Anterior cingulate cortex (tissue), 58 donors: ENCODE results near the gene SYNGR4.
"Not testable (repeated sequence)": the region's sequence is repeated elsewhere in the genome, so short reads cannot be mapped to it uniquely, and the experiment has no call there.

Source experiments
- DNase-seq, 58 donors: peaks; one replicate each; lab custom pipeline; 2025; lab: John Stamatoyannopoulos, UW

Gene SYNGR4

GRCh38 chr19:48368936-48369335 is 4.8 kb downstream of the SYNGR4 start:
- no peak for DNase-seq

- no peak for DNase-seq
Observed at GRCh38 chr19:48370955-48371354, 6.8 kb downstream of the SYNGR4 start.

GRCh38 chr19:48371367-48371766 is 7.2 kb downstream of the SYNGR4 start:
- no peak for DNase-seq

- not testable (repeated sequence) for DNase-seq
Observed at GRCh38 chr19:48371771-48372170, 7.6 kb downstream of the SYNGR4 start.

DNA sequence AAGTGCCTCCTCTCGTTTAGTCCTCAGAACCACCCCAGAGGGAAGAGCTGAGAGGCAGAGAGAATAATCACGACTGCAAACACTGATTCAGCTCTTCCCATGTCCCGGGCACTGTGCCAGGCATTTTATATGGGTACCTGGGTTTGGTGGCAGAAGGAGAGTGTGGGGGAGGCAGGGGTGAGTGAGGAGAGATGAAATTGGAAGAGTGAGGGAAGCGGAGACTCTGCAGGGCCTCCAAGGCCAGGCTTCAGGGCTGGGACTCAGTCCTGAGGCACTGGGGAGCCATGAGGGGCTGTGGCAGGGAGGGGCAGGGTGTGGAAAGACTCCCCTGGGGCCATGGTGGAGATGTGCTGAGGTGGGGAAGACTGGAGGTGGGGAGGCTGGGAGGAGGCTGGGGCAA is 8.7 kb downstream of the SYNGR4 start:
- DNase-seq, result peak in 6 of 58 donors; percentile 9 to 38 (median 20)

DNA sequence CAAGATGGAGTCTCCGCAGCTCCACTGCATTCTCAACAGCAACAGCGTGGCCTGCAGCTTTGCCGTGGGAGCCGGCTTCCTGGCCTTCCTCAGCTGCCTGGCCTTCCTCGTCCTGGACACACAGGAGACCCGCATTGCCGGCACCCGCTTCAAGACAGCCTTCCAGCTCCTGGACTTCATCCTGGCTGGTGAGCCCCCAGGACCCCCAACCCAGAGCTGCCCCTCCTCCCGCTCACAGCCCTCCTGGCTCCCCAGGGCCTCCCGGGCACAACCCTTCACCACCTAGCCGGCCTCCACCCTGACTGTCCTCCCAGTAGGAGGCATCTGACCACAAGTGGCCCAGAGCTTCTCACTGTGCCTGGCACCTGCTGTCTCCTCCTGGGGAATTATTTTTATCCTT is 9.4 kb downstream of the SYNGR4 start:
- no peak for DNase-seq

- DNase-seq, result no peak
Observed at GRCh38 chr19:48378194-48378570, 14.0 kb downstream of the SYNGR4 start.

GRCh38 chr19:48379058-48379457 is 14.9 kb downstream of the SYNGR4 start:
- no peak for DNase-seq

- no peak for DNase-seq
Observed at GRCh38 chr19:48381178-48381950, 17.2 kb downstream of the SYNGR4 start.

DNA sequence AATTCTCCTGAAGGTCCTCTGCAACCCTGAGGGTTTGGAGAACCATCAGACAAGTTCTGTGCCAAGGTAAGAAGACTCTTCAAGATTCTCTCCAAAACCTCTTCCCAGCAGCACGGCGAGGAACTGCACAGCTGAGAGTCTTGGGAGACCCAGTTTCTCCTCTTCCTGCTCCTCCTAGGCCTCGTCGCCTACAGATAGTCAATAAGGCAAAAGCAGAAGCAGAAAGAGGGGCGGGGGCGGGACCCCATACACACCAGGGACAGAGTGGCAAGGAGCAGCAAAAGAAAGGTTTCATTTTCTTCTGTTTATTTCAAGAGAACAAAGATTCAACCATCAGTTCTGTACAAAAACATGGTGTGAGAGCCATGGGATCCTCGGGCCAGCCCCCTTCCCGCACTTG is 18.1 kb downstream of the SYNGR4 start:
- DNase-seq, result no peak

GRCh38 chr19:48385461-48386087 is 21.4 kb downstream of the SYNGR4 start:
- no peak for DNase-seq

DNA sequence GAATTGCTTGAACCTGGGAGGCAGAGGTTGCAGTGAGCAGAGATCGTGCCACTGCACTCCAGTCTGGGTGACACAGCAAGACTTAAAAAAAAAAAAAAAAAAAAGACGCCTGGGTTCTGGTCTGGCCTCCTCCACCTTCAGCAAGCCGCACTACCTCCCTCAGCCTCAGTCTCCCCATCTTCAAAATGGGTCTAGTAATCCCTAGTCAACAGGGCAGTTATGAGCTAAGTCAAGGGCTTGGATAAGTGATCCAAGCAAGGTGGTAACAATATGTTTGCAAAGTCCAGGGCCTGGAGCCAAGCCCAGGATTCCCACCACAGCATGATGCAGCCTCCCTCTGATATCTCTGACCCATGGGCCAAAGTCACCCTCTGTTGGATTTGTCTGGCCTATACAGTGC is 22.8 kb downstream of the SYNGR4 start:
- no peak for DNase-seq

- DNase-seq, result peak in 45 of 58 donors; percentile 8 to 75 (median 42)
Observed at GRCh38 chr19:48390188-48391099, 26.3 kb downstream of the SYNGR4 start.

DNA sequence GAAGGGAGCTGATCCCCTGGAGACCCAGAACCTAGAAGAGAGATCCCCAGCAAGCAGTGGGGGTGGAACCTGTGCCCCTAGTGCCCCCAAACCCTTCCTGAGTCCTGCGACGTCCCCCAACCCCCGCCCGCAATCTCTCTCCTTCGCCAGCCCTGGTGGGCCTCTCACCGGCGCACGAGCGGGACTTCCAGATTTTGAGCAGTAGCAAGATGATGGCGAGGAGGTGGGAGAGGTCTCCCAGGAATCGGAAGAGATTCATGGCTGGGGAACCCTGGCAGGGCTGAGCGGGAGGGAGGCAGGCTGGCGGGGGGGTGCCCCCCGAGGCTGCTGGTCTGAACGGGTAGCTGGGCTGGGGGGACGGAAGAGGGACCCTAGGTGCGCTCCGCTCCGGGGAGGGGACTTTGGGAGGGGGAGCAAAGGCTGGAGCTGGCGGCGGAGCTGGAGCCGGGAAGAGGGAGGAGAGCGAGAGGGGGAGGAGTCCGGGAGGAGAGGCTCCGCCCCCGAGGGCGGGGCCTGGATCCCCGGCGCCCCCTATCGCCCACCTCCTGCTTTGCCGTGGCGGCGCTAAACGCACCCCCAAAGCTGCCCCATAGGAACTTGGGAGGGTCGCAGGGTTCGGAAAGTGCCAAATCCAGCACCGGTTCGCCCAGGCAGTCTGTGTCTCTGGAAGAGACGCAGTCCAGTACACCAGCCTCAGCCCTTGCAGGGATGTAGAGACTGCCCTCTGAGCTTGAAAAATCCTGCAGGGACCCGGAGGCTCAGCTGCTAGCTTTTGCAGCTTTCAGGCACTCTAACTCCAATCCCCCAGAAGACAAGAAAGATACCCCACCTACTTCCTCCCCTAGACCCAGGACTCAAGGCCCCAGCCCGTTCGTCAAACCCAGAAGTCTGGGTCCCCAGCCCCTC is 27.2 kb downstream of the SYNGR4 start, which contains the start of gene KDELR1:
Gene KDELR1 (minus strand): TSS at position 452 of the 906 bp plus-strand sequence. CDS start 193 bp downstream, at position 259.
- peak in 57 of 58 donors; percentile 39 to 89 (median 69) for DNase-seq

DNA sequence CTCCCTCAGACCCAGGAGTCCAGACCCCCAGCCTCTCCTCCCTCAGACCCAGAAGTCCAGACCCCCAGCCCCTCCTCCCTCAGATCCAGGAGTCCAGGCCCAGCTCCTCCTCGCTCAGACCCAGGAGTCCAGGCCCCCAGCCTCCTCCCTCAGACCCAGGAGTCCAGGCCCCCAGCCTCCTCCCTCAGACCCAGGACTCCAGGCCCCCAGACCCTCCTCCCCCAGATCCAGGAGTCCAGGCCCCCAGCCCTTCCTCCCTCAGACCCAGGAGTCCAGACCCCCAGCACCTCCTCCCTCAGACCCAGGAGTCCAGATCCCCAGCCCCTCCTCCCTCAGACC is 27.8 kb downstream of the SYNGR4 start:
- not testable (repeated sequence) for DNase-seq

DNA sequence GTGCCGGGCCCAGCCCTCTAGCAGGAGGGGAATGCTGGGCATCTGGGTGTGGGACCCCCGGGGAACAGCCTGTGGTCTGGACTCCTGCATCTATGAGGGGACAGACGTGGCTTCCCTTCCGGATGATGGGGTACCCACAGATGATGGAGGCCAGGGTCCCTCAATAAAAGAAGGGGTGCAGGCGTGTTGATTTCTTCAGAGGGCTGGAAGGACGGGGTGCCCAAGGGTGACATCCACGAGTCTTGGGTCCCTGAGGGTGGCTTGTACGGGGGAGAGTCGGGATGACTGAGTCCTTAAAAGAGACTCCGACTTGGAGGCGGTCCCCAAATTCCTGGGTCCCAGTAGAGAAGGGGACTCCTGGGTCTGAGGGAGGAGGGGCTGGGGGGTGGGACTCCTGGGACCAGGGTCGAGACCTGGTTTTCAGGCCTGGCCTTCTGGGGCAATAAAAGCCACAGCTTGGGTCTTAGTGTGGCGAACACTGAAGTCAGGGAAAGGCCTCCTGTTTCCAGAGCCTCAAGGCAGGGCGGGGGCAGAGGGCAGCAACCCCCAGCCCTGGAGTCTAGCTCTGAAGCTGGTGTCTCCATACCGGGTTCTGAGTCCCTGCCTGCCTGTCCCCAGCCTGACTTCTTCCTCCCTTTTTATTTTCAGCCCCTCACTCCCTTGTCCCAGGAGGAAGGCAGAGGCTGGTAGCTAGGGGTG is 28.8 kb downstream of the SYNGR4 start:
- DNase-seq, result no peak

DNA sequence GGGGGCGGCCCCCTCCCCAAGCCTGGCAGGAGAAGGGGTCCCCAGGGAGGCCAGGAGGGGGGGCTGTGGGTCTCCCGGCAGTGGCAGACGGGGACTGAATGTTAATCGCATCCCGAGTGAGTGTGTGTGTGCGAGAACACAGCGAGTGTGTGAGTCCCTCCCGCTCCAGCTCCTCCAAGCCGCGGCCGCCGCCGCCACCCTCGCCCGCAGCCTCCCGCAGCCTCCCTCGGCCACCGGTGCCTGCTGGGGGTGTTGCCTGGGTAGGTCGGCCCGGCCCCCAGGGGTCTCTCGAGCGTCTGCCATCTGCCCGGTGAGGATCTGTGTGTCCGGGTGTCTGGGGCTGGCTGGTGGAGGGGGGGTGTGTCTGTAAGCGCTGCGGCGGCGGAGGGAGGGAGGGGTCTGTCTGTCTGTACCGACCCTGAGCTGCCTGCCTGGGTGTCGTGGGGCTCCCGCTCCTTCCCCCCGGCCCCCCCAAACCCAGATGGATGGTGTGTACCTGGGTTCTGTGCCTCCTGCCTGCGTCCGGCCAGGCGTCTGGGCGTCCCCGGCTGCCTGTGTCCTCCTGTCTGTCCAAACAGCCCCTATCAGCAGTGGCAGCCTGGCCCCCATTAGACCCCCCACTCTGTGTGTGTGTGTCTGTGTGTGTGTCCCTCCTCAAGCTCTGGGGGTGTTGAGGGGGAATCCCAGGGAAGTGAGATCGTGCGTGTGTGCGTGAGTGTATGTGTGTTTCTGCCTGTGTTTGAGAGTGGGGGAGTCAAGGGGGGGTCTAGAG is 29.6 kb downstream of the SYNGR4 start, which contains the start of gene GRIN2D:
Gene GRIN2D (plus strand): TSS at position 110 of the 772 bp plus-strand sequence. CDS start 4,725 bp downstream, outside the sequence.
- peak in 17 of 58 donors; percentile 7 to 52 (median 26) for DNase-seq
